ACC112 (cell line): Measurements from ENCODE around the gene TSFM.
"Not testable (repeated sequence)": the region's sequence is repeated elsewhere in the genome, so short reads cannot be mapped to it uniquely, and the experiment has no call there.

ENCODE experiments used
- H2AFZ ChIP-seq: fragments of 200-600 bp; sonication (generic); one replicate; pipeline ENCODE4 v1.6.0; 2017; ENCODE audit warnings: antibody characterized with exemption, low read length; ENCODE audit not compliant: unreplicated experiment
- H3K27ac ChIP-seq: fragments of 200-600 bp; sonication (generic); 2 replicates; pipeline ENCODE4 v1.5.1; 2014; ENCODE audit warnings: low read depth, mild to moderate bottlenecking, antibody characterized with exemption, low read length, moderate library complexity
- H3K27me3 ChIP-seq: fragments of 200-600 bp; sonication (generic); 2 replicates; pipeline ENCODE4 v1.6.1; 2014; ENCODE audit warnings: mild to moderate bottlenecking, antibody characterized with exemption, low read length, moderate library complexity, mixed read lengths; ENCODE audit not compliant: insufficient read depth
- H3K36me3 ChIP-seq: fragments of 200-600 bp; sonication (generic); 2 replicates; pipeline ENCODE4 v1.6.1; 2016; ENCODE audit warnings: mild to moderate bottlenecking, antibody characterized with exemption, low read length, moderate library complexity, mixed read lengths; ENCODE audit not compliant: insufficient read depth
- H3K4me1 ChIP-seq: fragments of 200-600 bp; sonication (generic); one replicate; pipeline ENCODE4 v1.6.1; 2016; ENCODE audit warnings: low read length, mixed read lengths; ENCODE audit not compliant: insufficient read depth, unreplicated experiment, control insufficient read depth
- H3K4me3 ChIP-seq: fragments of 200-600 bp; sonication (generic); 2 replicates; pipeline ENCODE4 v1.5.1; 2014; ENCODE audit warnings: mild to moderate bottlenecking, low read depth, low read length
- H3K79me2 ChIP-seq: fragments of 200-600 bp; sonication (generic); one replicate; pipeline ENCODE4 v1.6.0; 2016; ENCODE audit warnings: low read length; ENCODE audit not compliant: control insufficient read depth, unreplicated experiment, insufficient read depth

The TSFM gene

DNA sequence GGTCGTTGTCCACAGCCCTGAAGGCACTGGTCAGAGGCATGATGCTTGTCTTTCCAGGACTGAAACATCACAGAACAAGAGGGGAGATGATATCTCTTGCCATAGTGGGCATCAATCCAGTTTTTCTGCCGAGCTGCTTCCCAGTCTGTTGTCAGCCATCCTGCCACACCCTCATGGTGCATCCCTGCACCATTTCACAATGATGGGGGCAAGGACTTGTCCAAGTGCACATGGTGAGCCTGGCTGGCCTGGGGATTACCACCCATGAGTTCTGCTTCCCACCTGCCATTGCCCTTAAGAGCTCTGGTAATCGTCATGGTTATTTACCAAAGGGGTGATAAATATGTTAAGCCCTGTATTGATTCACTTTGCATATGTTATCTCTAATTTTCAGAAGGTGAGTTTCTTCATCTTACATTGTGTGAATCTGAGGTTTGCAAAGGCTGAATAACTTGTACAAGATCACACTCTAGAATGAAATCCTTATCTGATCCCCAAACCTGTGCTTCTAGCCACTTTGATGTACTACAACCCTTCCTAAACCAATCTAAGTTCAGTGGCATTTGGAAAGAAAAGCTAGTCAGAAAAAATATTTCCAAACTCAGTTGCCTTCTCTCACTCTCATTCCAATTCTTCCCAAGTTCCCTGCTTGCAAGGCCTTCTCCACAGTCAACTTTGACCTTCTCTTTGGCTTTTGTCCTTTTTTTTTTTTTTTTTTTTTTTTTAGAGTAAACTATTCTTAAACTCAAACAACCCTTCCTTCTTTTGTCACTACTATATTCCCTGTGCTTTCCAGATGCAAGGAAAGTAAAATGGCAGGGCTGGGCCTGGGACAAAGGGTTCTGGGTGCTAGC, 33.6 kb downstream of the TSFM start:
- H3K79me2 ChIP-seq, result no peaks in the 10 kb centered on the region
- H3K4me1 ChIP-seq, result peaks cover 9% of the 10 kb centered on the region
- no peaks in the 10 kb centered on the region for H3K27me3 ChIP-seq
- no peak overlapping the region for H3K27ac ChIP-seq
- 0 out of 2 replicates have a peak, but pooled peaks cover 7% of the 10 kb centered on the region for H3K36me3 ChIP-seq
- H2AFZ ChIP-seq, result no peak overlapping the region
- no peak overlapping the region for H3K4me3 ChIP-seq

GRCh38 chr12:57816855-57817151, 34.2 kb downstream of the TSFM start:
- peaks cover 9% of the 10 kb centered on the region for H3K4me1 ChIP-seq
- H3K27ac ChIP-seq, result no peak overlapping the region
- H3K27me3 ChIP-seq, result no peaks in the 10 kb centered on the region
- no peak overlapping the region for H3K4me3 ChIP-seq
- 0 out of 2 replicates have a peak, but pooled peaks cover 7% of the 10 kb centered on the region for H3K36me3 ChIP-seq
- no peak overlapping the region for H2AFZ ChIP-seq
- no peaks in the 10 kb centered on the region for H3K79me2 ChIP-seq

DNA sequence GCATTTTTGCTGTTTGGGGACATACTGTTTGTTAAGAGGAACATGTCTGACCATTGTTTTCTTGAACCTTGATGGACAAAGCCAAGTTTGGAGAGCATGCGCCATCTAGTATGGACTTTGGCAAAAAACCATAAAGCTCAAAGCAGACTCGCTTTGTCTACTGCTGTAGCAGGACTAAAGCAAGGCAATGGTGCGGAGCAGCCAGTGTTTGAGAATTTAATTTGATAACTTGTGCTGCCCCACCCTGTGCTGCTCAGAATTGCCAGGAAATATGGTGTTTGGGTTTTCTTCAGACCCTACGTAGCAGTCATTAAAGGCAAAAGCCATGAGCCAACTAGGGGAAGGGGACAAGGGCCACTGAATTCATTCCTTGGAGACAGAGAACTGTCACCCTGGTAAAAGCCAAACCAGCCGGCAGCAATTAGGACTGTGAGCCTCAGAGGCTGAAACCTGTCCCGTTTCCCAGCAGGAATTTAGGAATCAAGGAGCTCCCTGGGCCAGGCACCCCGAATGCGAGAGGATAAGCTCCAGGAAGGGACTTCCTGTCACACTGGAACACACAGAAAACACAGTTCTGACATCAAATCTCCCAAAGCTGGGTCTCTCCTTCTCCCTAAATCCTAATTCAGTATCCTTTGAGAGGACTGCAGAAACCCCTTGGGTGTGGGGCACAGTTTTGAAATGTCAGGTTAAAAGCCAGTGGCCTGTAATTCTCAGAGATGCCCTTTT, 34.8 kb downstream of the TSFM start:
- Histone ChIP-seq H3K36me3 (0 out of 2 replicates have a peak, but pooled peaks cover 7% of the 10 kb centered on the region), H3K27ac (no peak overlapping the region), H3K4me1 (peaks cover 9% of the 10 kb centered on the region), H3K27me3 (no peaks in the 10 kb centered on the region), H3K4me3 (no peak overlapping the region), H3K79me2 (no peaks in the 10 kb centered on the region), H2AFZ (no peak overlapping the region)

DNA sequence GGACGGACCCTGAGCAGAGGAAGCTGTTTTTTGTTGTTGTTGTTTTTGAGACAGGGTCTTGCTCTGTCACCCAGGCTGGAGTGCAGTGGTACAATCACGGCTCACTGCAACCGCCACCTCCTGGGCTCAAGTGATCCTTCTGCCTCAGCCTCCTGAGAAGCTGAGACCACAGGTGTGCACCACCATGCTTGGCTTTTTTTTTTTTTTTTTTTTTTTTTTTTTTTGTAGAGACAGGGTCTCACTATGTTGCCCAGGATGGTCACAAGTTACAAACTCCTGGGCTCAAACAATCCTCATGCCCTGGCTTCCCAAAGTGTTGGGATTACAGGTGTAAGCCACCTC, 35.4 kb downstream of the TSFM start:
- not testable (repeated sequence) for H3K79me2 ChIP-seq, H3K36me3 ChIP-seq, H3K4me1 ChIP-seq, H3K4me3 ChIP-seq, H2AFZ ChIP-seq, H3K27me3 ChIP-seq, H3K27ac ChIP-seq

- H3K27ac ChIP-seq, H3K4me3 ChIP-seq, H3K4me1 ChIP-seq, H3K79me2 ChIP-seq, H3K27me3 ChIP-seq, H2AFZ ChIP-seq: not testable (repeated sequence)
- peaks cover 21% of the 10 kb centered on the region; the same call in 1 of the 2 replicates for H3K36me3 ChIP-seq
Measured at GRCh38 chr12:57820119-57820518, 37.5 kb downstream of the TSFM start.

- peaks cover 22% of the 10 kb centered on the region; the same call in 1 of the 2 replicates for H3K36me3 ChIP-seq
- not testable (repeated sequence) for H3K4me1 ChIP-seq, H3K79me2 ChIP-seq
Measured at GRCh38 chr12:57821015-57821414, 38.4 kb downstream of the TSFM start.

DNA sequence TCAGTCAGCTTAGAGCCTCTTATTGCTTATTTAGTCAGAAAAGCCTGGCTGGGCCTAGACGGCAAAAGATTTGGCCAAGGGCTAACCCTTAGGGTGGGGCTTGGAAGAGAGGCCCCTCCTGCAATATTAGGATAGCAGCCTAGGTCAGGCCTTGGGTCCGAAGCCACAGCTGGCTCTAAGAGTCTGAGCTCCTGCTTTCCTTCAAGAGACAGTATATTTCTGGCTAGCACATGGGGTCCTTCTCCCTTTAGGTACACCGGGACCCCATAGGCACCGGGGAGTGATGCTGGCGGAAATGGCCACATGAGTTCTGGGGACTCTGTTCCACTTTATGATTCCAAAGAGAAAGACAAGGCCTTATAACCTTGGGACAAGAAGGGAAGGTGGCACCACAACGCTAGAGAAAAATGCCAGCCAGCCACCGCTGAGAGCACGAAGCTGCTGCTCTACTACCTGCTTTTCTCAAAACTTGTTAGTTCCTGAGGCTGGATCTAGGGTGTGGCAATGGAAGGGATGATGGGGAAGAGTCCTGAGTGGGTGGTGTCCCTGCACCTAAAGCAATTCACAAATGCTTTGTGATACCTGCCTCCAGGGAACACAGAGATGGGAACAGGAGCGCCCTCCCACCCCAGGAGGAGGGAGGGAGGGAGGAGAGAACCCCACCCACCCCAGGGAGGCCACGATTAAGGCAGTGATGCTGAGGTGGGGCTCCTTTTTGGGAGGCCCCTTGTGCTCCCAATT, 39.1 kb downstream of the TSFM start:
- Histone ChIP-seq H3K36me3 (peaks cover 29% of the 10 kb centered on the region; the same call in 1 of the 2 replicates), H3K27me3 (no peaks in the 10 kb centered on the region), H3K4me1 (peaks cover 3% of the 10 kb centered on the region), H3K4me3 (no peak overlapping the region), H2AFZ (no peak overlapping the region), H3K27ac (no peak overlapping the region), H3K79me2 (no peaks in the 10 kb centered on the region)

More at GRCh38 chr12:57821015-57821414, 38.4 kb downstream of the TSFM start:
- H3K27ac ChIP-seq, H2AFZ ChIP-seq, H3K4me3 ChIP-seq, H3K27me3 ChIP-seq: not testable (repeated sequence)

- Histone ChIP-seq H3K4me1 (no peaks in the 10 kb centered on the region), H3K27me3 (no peaks in the 10 kb centered on the region), H3K79me2 (peaks cover 7% of the 10 kb centered on the region), H3K4me3 (no peak overlapping the region), H3K27ac (no peak overlapping the region), H2AFZ (no peak overlapping the region), H3K36me3 (peaks cover 36% of the 10 kb centered on the region)
Measured at GRCh38 chr12:57822392-57823130, 40.0 kb downstream of the TSFM start.

GRCh38 chr12:57823131-57823907, 40.7 kb downstream of the TSFM start:
- Histone ChIP-seq H3K36me3 (peaks cover 41% of the 10 kb centered on the region), H2AFZ (no peak overlapping the region), H3K4me3 (no peak overlapping the region), H3K27me3 (no peaks in the 10 kb centered on the region), H3K27ac (no peak overlapping the region), H3K79me2 (peaks cover 11% of the 10 kb centered on the region), H3K4me1 (no peaks in the 10 kb centered on the region)
